GM21390 (cell line): ENCODE measurements around the gene RAMP1.
"Not testable (repeated sequence)": the region's sequence is repeated elsewhere in the genome, so short reads cannot be mapped to it uniquely, and the experiment has no call there.

Experiments
- ATAC-seq: cut with Tn5 transposase; IDR thresholded peaks from one replicate; pipeline ENCODE4 v1.9.1; 2021; ENCODE audit not compliant: unreplicated experiment

Gene RAMP1

DNA sequence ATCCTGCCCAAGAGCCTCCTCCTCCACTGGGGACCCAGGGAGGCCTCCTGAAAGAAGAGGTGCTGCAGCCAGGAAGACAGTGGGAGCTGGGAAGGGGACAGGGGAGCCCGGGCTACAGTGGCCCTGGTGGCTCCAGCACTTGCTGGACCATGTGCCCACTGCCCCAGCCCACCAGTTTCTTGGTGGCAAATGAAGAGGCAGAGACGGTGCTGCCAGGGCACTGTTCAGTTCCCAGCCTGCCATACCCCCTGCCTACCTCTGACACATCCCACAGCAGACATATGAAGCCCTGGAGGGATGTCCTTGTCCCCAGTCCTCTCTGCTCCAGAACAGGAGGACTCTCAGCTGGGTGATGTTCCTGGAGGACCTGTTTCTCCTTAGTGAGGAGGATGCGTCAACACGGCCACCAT lies 3.7 kb downstream of the RAMP1 start:
- ATAC-seq = no peak

GRCh38 chr2:237863689-237864443 lies 4.4 kb downstream of the RAMP1 start:
- no peak for ATAC-seq

DNA sequence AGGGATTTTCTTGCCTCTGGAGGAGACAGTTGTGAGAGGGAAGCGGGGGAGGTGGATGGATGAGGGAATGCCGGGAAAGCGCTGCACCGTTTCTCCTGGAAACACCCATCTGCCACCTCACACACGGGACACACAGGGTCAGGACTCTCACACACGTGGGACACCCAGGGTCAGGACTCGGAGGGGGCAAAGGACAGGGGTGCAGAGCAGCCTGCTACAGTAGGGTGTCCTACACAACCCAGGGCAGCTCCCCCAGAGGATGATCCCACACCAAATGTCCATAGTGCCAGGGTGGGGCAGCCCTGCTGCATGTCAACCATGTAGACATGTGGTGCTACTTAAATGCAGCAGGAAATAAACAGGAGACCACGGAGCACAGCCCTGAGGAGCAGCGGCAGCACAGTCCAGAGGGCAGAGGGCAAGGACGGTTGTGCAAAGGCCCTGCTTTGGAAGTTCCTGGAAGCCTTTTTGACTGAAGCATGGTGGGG lies 5.1 kb downstream of the RAMP1 start:
- no peak for ATAC-seq

- no peak for ATAC-seq
Observed at GRCh38 chr2:237864940-237865622, 5.7 kb downstream of the RAMP1 start.

DNA sequence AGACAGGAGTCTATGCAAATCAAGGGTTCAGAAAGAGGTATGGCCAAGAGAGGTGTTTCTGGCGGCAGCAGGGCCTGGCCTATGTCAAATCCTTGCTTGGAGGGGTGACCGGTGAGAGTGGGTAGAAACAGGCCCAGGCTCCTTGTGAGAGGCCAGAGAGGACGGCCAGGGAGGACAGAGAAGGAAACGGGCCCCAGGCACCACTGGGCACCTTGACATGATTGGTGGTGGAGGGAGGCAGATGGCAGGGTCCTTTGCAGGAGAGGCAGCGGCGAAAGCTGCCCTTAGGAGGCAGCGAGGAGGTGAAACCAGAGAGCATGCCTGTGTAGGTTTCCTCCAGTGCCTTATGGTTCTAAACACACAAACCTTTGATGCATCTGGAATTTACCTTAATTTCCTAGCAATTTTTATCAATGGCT lies 6.2 kb downstream of the RAMP1 start:
- no peak for ATAC-seq

DNA sequence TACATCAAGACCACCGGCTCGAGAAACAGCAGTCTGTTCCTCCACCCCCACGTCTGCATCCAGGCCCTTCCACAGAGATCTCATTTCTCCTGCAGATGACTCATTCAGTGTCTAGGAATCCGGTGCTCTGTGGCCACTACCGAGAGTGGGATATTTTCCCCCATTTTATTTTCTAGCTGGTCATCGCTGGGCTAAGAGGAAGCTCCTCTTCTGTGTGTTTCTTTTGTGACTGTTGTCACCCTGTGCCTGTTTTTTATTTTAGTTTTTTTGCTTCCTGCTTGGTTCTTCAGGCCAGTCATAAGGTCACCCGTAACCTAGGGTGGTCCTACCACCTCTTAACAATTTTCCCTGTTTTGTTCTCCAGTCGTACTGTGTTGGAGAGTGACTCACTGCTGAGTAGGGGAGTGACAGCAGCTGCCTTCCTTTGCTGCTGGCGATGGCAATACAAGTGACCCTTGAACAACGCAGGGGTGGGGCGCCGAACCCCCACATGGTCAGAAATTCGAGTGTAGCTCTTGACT lies 6.7 kb downstream of the RAMP1 start:
- no peak for ATAC-seq

- no peak for ATAC-seq
Observed at GRCh38 chr2:237867465-237867864, 8.0 kb downstream of the RAMP1 start.

- ATAC-seq = not testable (repeated sequence)
Observed at GRCh38 chr2:237868074-237868473, 8.7 kb downstream of the RAMP1 start.

DNA sequence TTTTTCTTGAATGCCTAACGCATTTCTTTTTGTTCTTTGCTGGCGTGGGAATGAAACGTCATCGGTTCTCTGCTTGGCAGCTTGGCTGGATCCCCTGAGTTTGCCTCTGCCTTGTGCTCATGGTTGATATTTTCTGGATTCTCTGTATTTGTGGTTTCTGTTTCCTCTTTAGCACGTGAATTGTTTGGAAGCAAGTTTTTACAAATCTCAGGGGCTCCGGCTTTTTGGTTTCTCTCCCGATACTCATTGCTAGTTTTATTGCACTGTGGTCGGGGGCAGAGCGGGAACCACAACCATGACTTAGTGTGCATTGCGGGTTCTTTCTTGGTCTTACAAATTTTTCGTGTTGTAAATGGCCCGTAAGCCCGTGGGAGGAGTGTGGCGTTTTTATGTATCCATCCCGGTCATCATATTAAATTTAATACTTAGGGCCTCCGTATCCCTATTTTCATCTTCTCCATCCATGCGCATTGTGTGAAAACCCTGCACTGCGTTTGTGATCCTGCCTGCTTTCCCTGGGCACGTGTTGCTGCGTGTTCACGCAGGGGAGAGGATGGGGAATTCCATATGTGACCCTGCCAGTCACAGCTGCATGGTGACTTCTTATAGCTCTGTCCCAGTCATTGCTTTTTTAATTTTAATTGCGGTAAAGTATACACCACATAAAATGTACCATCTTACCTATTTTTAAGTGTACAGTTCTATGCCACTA lies 9.4 kb downstream of the RAMP1 start:
- ATAC-seq = no peak

GRCh38 chr2:237869343-237870102 lies 10.1 kb downstream of the RAMP1 start:
- ATAC-seq = no peak

GRCh38 chr2:237870126-237870525 lies 10.7 kb downstream of the RAMP1 start:
- no peak for ATAC-seq

DNA sequence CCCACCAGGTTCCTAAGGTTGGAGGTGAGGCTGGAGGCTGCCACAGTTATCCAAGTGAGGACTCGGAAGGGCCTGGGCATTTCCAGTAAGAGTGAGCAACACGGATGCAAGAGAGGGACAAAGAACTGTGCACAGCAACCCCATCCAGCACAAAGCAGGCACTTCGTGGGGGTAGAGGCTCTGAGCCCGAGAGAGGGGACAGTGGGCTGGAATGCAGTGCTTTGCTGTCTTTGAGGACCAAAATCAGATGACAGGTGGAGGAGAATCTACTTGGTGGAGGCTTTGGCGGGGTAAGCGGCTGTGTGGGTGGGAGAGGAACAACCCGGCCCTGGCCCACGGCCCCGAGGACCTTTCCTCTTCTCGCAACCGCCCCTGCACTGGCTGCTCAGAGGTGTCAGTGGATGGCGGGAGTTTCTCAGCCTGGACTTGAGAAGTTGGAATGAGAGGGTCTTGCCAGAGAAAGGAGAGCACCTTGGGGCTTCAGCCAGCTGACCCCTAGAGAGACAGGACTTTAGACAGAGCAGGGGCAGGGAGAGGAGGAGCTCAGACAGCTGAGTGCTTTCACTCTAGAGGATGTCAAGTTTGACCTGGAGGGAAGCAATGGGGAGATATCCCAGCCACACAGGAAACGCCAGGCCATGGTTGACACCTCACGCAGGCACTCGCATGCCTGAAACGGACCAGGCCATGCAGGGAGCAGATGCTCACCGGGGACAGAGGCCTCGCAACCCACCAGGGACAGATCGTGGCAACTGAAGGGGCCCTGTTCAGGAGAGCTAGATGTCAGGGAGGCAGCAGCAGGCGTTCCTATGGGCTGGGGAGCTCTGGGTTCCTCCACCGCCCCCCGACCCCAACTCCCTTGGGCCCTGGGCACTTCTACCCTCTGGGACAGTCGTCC lies 11.6 kb downstream of the RAMP1 start:
- ATAC-seq = no peak

GRCh38 chr2:237872178-237872887 lies 12.9 kb downstream of the RAMP1 start:
- no peak for ATAC-seq

DNA sequence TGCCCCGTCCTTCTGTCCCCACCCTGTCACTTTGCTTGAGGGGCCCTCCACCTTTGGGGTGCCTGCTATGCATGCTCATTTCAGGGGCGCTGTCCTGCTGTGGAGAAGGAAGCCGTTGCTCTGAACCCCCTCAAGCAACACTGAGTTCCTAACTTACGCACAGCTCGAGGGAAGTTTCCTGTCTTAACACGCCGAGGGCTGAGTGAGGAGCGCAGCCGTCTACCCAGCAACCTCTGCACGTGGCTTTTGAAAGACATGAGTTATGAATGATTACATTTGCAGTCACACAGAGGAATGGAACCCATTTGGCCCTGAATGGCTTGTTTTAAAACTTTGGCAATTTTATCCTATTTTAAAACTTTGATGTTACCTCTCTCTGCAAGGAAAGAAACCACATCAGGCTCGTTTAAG lies 14.0 kb downstream of the RAMP1 start:
- no peak for ATAC-seq

GRCh38 chr2:237873897-237874551 lies 14.6 kb downstream of the RAMP1 start:
- no peak for ATAC-seq

- no peak for ATAC-seq
Observed at GRCh38 chr2:237874585-237875161, 15.2 kb downstream of the RAMP1 start.

GRCh38 chr2:237875256-237876060 lies 16.0 kb downstream of the RAMP1 start:
- no peak for ATAC-seq
